WTC11 (cell line): ENCODE data around the gene DCTPP1. TPM values are rescaled to one million over a fixed set of nuclear protein-coding genes. Genes with fewer than 3 reads are reported as not detected.

Source experiments
- ATAC-seq: fragments of 200-7000 bp; cut with Tn5 transposase; 2 replicates; pipeline ENCODE4 v1.10.0; 2021; ENCODE audit warnings: mild to moderate bottlenecking, moderate library complexity
- CTCF ChIA-PET: fragments of 300-600 bp; sonication (Branson Sonifier 250); formaldehyde crosslinking; loops from one replicate; lab custom pipeline; 2021; ENCODE audit warnings: antibody characterized with exemption; lab: Charles Lee
- POLR2A ChIA-PET: fragments of 350-600 bp; sonication (Branson Sonifier 250); formaldehyde crosslinking; loops from one replicate; lab custom pipeline; 2021; ENCODE audit warnings: antibody characterized with exemption; lab: Charles Lee
- DNase-seq: peaks from one replicate; pipeline ENCODE4 v3.0.0; 2021; ENCODE audit warnings: low spot score
- H3K27ac Mint-ChIP-seq: 2 replicates; pipeline ENCODE4 v1.8.0; 2021; ENCODE audit warnings: mixed read lengths
- H3K27me3 Mint-ChIP-seq: 2 replicates; pipeline ENCODE4 v1.8.0; 2021; ENCODE audit warnings: low read depth, mild to moderate bottlenecking, moderate library complexity, mixed read lengths
- H3K36me3 Mint-ChIP-seq: 2 replicates; pipeline ENCODE4 v1.8.0; 2021; ENCODE audit warnings: mixed read lengths
- H3K4me1 Mint-ChIP-seq: 2 replicates; pipeline ENCODE4 v1.8.0; 2022; ENCODE audit warnings: mixed read lengths
- H3K4me3 Mint-ChIP-seq: 2 replicates; pipeline ENCODE4 v1.8.0; 2021; ENCODE audit warnings: mild to moderate bottlenecking, moderate library complexity, mixed read lengths
- H3K9me3 Mint-ChIP-seq: 2 replicates; pipeline ENCODE4 v1.8.0; 2021; ENCODE audit warnings: mixed read lengths
- ELF4 ChIP-seq: sonication (generic); formaldehyde crosslinking; IDR thresholded peaks from 2 replicates; pipeline ENCODE4 v1.8.1; 2022; ENCODE audit warnings: low read depth, mild to moderate bottlenecking, moderate library complexity, missing genetic modification reagents
- FOXK1 ChIP-seq: sonication (generic); formaldehyde crosslinking; IDR thresholded peaks from 2 replicates; pipeline ENCODE4 v1.8.0; 2022; ENCODE audit warnings: mild to moderate bottlenecking, moderate library complexity, missing genetic modification reagents
- GABPB1 ChIP-seq: sonication (generic); formaldehyde crosslinking; IDR thresholded peaks from 2 replicates; pipeline ENCODE4 v1.8.1; 2023; ENCODE audit warnings: mild to moderate bottlenecking, missing genetic modification reagents
- JUN ChIP-seq: sonication (generic); formaldehyde crosslinking; IDR thresholded peaks from 2 replicates; pipeline ENCODE4 v1.8.0; 2023; ENCODE audit warnings: mild to moderate bottlenecking, missing genetic modification reagents
- NR3C1 ChIP-seq: sonication (generic); formaldehyde crosslinking; conservative IDR thresholded peaks from 2 replicates; pipeline ENCODE4 v1.8.1; 2023; ENCODE audit warnings: low read depth, mild to moderate bottlenecking, missing genetic modification reagents
- PRRX2 ChIP-seq: fragments of 250-450 bp; sonication (Bioruptor Pico); IDR thresholded peaks from 2 replicates; pipeline ENCODE4 v1.8.0; 2021; ENCODE audit warnings: mild to moderate bottlenecking
- TEAD1 ChIP-seq: sonication (generic); formaldehyde crosslinking; IDR thresholded peaks from 2 replicates; pipeline ENCODE4 v1.8.0; 2022; ENCODE audit warnings: mild to moderate bottlenecking, missing genetic modification reagents
- ZBTB21 ChIP-seq: sonication (generic); formaldehyde crosslinking; IDR thresholded peaks from 2 replicates; pipeline ENCODE4 v1.8.1; 2023; ENCODE audit warnings: mild to moderate bottlenecking, missing genetic modification reagents, borderline replicate concordance
- ZNF396 ChIP-seq: fragments of 250-450 bp; sonication (Bioruptor Pico); IDR thresholded peaks from 2 replicates; pipeline ENCODE4 v1.8.0; 2021; ENCODE audit warnings: mild to moderate bottlenecking, moderate library complexity, borderline replicate concordance
- ZNF423 ChIP-seq: fragments of 250-450 bp; sonication (Bioruptor Pico); IDR thresholded peaks from 2 replicates; pipeline ENCODE4 v2.1.2; 2022; ENCODE audit warnings: mild to moderate bottlenecking, moderate library complexity
- total RNA-seq: library from RNA; stranded (reverse); gene quantifications from 3 replicates; pipeline ENCODE4 v1.2.3, GENCODE V29; 2021
- TF ChIP-seq, protein P1 (sequence below): fragments of 250-450 bp; sonication (Bioruptor Pico); IDR thresholded peaks from 2 replicates; pipeline ENCODE4 v1.9.0; 2021; ENCODE audit warnings: mild to moderate bottlenecking
- TF ChIP-seq, protein P2 (sequence below): sonication (generic); formaldehyde crosslinking; IDR thresholded peaks from 2 replicates; pipeline ENCODE4 v1.8.1; 2023; ENCODE audit warnings: mild to moderate bottlenecking, missing genetic modification reagents
- TF ChIP-seq, protein P3 (sequence below): fragments of 250-450 bp; sonication (Bioruptor Pico); IDR thresholded peaks from 2 replicates; pipeline ENCODE4 v1.9.0; 2021; ENCODE audit warnings: mild to moderate bottlenecking
- TF ChIP-seq, protein P4 (sequence below): sonication (generic); formaldehyde crosslinking; IDR thresholded peaks from 2 replicates; pipeline ENCODE4 v1.8.0; 2023; ENCODE audit warnings: missing genetic modification reagents
- TF ChIP-seq, protein P5 (sequence below): fragments of 250-450 bp; sonication (Bioruptor Pico); conservative IDR thresholded peaks from 2 replicates; pipeline ENCODE4 v1.9.0; 2021; ENCODE audit warnings: mild to moderate bottlenecking

The DCTPP1 gene
- total RNA-seq, 1 experiment from 2014 or later = 70.5 TPM

DNA sequence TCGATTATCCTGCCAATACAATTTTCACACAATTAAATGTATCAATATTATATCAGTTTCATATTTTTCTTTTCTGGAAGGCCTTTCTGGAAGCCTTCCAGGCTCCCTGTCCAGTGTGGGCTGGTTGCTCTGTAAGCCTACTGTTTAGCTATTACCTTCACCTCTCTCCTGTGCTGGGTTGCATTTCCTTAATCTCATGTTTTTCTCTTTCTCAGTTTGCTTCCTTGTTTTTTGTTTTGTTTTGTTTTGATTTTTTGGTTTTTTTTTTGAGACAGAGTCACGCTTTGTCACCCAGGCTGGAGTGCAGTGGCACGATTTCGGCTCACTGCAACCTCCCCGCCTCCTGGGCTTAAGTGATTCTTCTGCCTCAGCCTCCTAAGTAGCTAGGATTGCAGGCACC lies 9.0 kb upstream of the DCTPP1 start:
- no peak overlapping the region for H3K4me3 Mint-ChIP-seq
- H3K9me3 Mint-ChIP-seq = peaks cover 2% of the 10 kb centered on the region; the same call in 1 of the 2 replicates
- H3K27ac Mint-ChIP-seq = no peak overlapping the region; the same call in 1 of the 2 replicates
- H3K27me3 Mint-ChIP-seq = peaks cover 27% of the 10 kb centered on the region
- ATAC-seq (no peak), DNase-seq (no peak)
- peaks cover 3% of the 10 kb centered on the region for H3K36me3 Mint-ChIP-seq
- TF ChIP-seq JUN (CRISPR knock-in tag) = no peak
- TF ChIP-seq NR3C1 (CRISPR knock-in tag) = no peak
- TF ChIP-seq PRRX2 (CRISPR knock-in tag) = no peak
- TF ChIP-seq, protein P1, sequence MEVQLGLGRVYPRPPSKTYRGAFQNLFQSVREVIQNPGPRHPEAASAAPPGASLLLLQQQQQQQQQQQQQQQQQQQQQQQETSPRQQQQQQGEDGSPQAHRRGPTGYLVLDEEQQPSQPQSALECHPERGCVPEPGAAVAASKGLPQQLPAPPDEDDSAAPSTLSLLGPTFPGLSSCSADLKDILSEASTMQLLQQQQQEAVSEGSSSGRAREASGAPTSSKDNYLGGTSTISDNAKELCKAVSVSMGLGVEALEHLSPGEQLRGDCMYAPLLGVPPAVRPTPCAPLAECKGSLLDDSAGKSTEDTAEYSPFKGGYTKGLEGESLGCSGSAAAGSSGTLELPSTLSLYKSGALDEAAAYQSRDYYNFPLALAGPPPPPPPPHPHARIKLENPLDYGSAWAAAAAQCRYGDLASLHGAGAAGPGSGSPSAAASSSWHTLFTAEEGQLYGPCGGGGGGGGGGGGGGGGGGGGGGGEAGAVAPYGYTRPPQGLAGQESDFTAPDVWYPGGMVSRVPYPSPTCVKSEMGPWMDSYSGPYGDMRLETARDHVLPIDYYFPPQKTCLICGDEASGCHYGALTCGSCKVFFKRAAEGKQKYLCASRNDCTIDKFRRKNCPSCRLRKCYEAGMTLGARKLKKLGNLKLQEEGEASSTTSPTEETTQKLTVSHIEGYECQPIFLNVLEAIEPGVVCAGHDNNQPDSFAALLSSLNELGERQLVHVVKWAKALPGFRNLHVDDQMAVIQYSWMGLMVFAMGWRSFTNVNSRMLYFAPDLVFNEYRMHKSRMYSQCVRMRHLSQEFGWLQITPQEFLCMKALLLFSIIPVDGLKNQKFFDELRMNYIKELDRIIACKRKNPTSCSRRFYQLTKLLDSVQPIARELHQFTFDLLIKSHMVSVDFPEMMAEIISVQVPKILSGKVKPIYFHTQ (CRISPR knock-in tag) = no peak
- no peak for TF ChIP-seq ZBTB21 (CRISPR knock-in tag)
- TF ChIP-seq, protein P2, sequence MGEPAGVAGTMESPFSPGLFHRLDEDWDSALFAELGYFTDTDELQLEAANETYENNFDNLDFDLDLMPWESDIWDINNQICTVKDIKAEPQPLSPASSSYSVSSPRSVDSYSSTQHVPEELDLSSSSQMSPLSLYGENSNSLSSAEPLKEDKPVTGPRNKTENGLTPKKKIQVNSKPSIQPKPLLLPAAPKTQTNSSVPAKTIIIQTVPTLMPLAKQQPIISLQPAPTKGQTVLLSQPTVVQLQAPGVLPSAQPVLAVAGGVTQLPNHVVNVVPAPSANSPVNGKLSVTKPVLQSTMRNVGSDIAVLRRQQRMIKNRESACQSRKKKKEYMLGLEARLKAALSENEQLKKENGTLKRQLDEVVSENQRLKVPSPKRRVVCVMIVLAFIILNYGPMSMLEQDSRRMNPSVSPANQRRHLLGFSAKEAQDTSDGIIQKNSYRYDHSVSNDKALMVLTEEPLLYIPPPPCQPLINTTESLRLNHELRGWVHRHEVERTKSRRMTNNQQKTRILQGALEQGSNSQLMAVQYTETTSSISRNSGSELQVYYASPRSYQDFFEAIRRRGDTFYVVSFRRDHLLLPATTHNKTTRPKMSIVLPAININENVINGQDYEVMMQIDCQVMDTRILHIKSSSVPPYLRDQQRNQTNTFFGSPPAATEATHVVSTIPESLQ = no peak
- TF ChIP-seq, protein P3, sequence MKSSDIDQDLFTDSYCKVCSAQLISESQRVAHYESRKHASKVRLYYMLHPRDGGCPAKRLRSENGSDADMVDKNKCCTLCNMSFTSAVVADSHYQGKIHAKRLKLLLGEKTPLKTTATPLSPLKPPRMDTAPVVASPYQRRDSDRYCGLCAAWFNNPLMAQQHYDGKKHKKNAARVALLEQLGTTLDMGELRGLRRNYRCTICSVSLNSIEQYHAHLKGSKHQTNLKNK = no peak
- no peak for TF ChIP-seq ELF4 (CRISPR knock-in tag)
- no peak for TF ChIP-seq TEAD1
- TF ChIP-seq FOXK1 (CRISPR knock-in tag) = no peak
- POLR2A ChIA-PET = no interaction called here
- CTCF ChIA-PET = interaction anchor here (0.7 to 2.8 kb wide), 3 partner anchors 9 to 156 kb away, joined by 3 to 18 read pairs (median 3); partner anchors contain the start of gene DCTPP1
- peaks cover 10% of the 10 kb centered on the region for H3K4me1 Mint-ChIP-seq

DNA sequence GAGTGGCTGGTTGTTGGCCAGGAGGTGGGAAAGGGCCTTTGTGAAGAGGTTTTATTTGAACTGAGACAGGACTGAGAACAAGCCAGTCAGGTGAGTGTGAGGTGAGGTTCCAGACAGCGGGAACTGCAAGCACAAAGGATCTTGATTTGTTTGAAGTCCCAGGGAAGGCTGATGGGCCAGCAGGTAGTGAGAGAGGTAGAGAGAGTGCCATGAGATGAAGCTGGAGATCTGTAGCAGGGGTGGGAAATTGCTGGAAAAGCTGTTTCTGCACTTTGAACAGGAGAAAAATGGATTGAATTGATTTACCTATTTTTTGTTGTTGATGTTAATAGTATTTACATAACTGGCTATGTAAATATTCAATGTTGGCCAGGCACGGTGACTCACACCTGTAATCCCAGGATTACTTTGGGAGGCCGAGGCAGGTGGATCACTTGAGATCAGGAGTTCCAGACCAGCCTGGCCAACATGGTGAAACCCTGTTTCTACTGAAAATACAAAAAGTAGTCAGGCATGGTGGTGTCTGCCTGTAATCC lies 7.7 kb upstream of the DCTPP1 start:
- Mint-ChIP-seq H3K4me3 (no peak overlapping the region), H3K27me3 (peaks cover 37% of the 10 kb centered on the region), H3K4me1 (peaks cover 3% of the 10 kb centered on the region; the same call in 1 of the 2 replicates), H3K36me3 (no peaks in the 10 kb centered on the region), H3K27ac (no peak overlapping the region), H3K9me3 (no peaks in the 10 kb centered on the region)
- no peak for DNase-seq
- TF ChIP-seq ZNF423 (CRISPR knock-in tag) = no peak
- TF ChIP-seq ZNF396 (CRISPR knock-in tag) = no peak
- TF ChIP-seq, protein P4, sequence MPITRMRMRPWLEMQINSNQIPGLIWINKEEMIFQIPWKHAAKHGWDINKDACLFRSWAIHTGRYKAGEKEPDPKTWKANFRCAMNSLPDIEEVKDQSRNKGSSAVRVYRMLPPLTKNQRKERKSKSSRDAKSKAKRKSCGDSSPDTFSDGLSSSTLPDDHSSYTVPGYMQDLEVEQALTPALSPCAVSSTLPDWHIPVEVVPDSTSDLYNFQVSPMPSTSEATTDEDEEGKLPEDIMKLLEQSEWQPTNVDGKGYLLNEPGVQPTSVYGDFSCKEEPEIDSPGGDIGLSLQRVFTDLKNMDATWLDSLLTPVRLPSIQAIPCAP = no peak
- no peak for TF ChIP-seq FOXK1 (CRISPR knock-in tag)
- TF ChIP-seq GABPB1 (CRISPR knock-in tag) = peak; percentile 40
- TF ChIP-seq, protein P3 = no peak
- no peak for ATAC-seq
- CTCF ChIA-PET = interaction anchor here (1.2 kb wide), 1 partner anchor 28 kb away, joined by 3 read pairs; no protein-coding TSS in a partner anchor
- POLR2A ChIA-PET = no interaction called here

DNA sequence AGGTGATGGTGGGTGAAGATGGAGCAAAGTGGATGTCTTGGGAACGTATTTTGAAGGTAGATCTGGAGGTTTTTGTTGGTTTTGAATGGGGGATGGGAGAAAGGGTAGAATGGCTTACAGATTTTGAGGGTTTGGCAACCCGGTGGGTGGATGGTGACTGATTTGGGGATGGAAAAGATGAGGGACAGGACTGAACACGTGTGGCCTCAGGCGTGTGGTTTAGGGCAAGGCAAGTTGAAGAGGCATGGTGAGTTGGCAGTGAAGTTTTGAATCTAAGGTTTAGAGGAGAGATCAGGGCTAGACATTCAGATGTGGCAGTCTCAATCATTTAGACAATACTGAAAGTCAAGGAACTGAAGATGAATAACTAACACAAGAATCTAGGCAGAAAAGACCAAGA lies 5.0 kb upstream of the DCTPP1 start:
- peaks cover 3% of the 10 kb centered on the region; the same call in 1 of the 2 replicates for H3K4me1 Mint-ChIP-seq
- DNase-seq (no peak), ATAC-seq (no peak)
- no peak overlapping the region for H3K27ac Mint-ChIP-seq
- TF ChIP-seq, protein P5, sequence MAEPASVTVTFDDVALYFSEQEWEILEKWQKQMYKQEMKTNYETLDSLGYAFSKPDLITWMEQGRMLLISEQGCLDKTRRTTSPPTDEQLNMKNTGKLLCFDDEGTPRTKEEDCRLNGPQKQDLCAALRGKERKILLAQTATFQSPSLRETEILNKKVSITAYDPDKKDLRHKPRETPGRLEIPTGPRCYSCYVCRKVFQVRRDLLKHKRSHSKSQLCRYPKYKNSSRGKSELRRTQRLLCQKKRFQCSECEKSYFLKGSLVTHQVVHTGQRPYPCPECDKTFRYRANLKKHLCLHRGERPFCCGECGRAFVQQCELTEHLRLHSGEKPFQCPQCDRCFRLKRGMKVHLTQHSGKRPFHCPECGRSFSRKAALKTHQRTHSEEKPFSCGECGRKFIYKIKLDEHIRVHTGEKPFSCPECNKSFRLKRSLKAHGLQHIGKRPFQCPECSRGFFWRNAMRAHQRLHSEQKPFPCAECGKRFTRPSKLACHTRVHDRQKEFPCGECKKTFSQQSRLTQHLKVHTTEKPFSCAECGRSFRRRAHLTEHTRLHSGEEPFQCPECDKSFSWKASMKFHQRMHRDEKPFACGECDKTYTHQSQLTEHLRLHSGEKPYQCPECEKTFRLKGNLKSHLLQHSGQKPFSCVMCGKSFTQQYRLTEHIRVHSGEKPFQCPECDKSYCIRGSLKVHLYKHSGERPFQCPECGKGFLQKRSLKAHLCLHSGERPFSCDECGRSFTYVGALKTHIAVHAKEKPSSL (CRISPR knock-in tag) = no peak
- H3K9me3 Mint-ChIP-seq = no peaks in the 10 kb centered on the region
- H3K36me3 Mint-ChIP-seq = no peaks in the 10 kb centered on the region
- POLR2A ChIA-PET = interaction anchor here (0.7 kb wide), 1 partner anchor 323 kb away, joined by 3 read pairs; no protein-coding TSS in a partner anchor
- CTCF ChIA-PET = interaction anchor here (0.6 to 1.9 kb wide), 3 partner anchors 181 to 193 kb away, joined by 3 to 9 read pairs (median 4); no protein-coding TSS in a partner anchor
- peaks cover 40% of the 10 kb centered on the region for H3K27me3 Mint-ChIP-seq
- H3K4me3 Mint-ChIP-seq = no peak overlapping the region
